BJ (cell line): Measurements from ENCODE around the gene KCNH4. TPM values are rescaled to one million over a fixed set of nuclear protein-coding genes. Genes with fewer than 3 reads are reported as not detected.

Experiments used
- CTCF ChIA-PET: fragments of 350-600 bp; formaldehyde crosslinking; extraction: SDS; loops from one replicate; lab custom pipeline; 2021; ENCODE audit warnings: antibody characterized with exemption, inconsistent platforms; lab: Yijun Ruan, JAX
- POLR2A ChIA-PET: fragments of 300-600 bp; sonication (Branson Sonifier 250); formaldehyde crosslinking; extraction: SDS; loops from one replicate; lab custom pipeline; 2021; ENCODE audit warnings: antibody characterized with exemption; lab: Charles Lee
- DNase-seq: peaks from one replicate; pipeline ENCODE4 v3.0.0-alpha.2; 2011; ENCODE audit warnings: low read depth
- H3K27me3 ChIP-seq: 2 replicates; pipeline ENCODE4 v1.6.0; 2011; ENCODE audit warnings: low read length; ENCODE audit not compliant: control insufficient read depth, insufficient read depth
- H3K36me3 ChIP-seq: 2 replicates; pipeline ENCODE4 v1.5.1; 2011; ENCODE audit warnings: low read length; ENCODE audit not compliant: control insufficient read depth, insufficient read depth
- H3K4me3 ChIP-seq: 2 replicates; pipeline ENCODE4 v1.5.1; 2011; ENCODE audit warnings: low read depth, mild to moderate bottlenecking, control low read depth, low read length
- polyA plus RNA-seq: library from polyadenylated mRNA; depleted of rRNA; stranded (reverse); fragments of >200 nt; gene quantifications from 2 replicates; pipeline ENCODE4 v1.2.3, GENCODE V29; 2011
- TF ChIP-seq, protein P1 (sequence below): IDR thresholded peaks from 2 replicates; pipeline ENCODE4 v1.5.1; 2011; ENCODE audit warnings: low read depth, mild to moderate bottlenecking, control low read depth, inconsistent platforms, low read length, moderate library complexity; ENCODE audit not compliant: insufficient read depth

Gene KCNH4
- polyA plus RNA-seq, 1 experiment = 0.07 TPM

DNA sequence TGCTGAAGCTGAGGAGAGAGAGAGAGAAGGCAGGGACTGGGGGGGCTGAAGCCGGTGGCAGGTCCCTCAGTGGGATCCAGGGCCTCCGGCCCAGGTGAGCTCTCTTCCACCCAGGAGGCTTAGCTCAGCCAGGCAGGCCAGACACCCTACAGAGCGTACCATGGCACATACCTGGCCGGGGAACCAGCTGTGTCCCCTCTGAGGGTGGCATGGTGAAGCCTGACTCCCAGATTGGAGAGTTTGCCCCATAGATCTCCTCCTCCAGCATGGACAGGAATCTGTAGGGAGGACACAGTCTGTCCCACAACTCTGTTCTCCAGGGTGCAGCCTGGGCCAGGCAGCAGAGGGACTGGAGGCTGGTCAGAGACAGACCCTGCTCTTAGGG lies 62.8 kb downstream of the KCNH4 start:
- DNase-seq = no peak
- TF ChIP-seq, protein P1, sequence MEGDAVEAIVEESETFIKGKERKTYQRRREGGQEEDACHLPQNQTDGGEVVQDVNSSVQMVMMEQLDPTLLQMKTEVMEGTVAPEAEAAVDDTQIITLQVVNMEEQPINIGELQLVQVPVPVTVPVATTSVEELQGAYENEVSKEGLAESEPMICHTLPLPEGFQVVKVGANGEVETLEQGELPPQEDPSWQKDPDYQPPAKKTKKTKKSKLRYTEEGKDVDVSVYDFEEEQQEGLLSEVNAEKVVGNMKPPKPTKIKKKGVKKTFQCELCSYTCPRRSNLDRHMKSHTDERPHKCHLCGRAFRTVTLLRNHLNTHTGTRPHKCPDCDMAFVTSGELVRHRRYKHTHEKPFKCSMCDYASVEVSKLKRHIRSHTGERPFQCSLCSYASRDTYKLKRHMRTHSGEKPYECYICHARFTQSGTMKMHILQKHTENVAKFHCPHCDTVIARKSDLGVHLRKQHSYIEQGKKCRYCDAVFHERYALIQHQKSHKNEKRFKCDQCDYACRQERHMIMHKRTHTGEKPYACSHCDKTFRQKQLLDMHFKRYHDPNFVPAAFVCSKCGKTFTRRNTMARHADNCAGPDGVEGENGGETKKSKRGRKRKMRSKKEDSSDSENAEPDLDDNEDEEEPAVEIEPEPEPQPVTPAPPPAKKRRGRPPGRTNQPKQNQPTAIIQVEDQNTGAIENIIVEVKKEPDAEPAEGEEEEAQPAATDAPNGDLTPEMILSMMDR = no peak
- ChIA-PET POLR2A (no interaction called here), CTCF (interaction anchor here (0.6 to 11.1 kb wide), 15 partner anchors 11 to 402 kb away, joined by 3 to 163 read pairs (median 3); partner anchors contain the start of genes CNP, DNAJC7, KCNH4 and NKIRAS2)
- peaks cover 15% of the 10 kb centered on the region for H3K36me3 ChIP-seq
- H3K27me3 ChIP-seq = no peaks in the 10 kb centered on the region
- no peak overlapping the region for H3K4me3 ChIP-seq

DNA sequence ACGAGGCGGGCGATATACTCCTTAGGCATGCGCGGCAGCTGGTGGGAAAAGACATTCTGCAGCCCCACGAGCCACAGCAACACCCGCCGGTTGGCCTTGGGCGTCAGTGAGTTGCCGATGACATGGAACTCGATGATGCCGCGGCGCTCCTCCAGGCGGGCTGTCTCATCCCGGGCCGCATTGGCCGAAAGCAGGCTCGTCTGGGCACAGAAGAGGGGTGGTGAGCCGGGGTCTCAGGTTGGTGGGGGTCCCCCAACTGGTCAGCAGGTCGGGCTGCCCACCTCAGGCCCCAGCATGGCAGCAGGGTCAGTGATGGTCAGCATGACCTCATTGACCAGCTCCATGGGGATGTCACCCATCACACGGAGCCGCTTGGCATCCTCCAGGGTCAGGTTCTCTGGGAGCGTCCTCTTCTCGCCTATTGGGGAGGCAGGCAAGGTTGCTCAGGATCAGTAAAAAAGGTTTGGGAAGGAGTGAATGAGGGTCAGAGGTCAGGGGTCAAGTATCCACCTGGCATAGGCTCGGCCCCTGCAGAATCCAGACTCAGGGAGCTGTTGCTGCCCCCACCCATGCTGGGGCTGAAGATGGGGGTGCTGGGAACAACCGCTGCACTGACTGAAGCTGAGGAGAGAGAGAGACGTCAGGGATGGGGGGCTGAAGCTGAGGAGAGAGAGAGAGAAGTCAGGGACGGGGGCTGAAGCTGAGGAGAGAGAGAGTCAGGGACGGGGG lies 63.4 kb downstream of the KCNH4 start:
- TF ChIP-seq, protein P1 = no peak
- ChIA-PET POLR2A (no interaction called here), CTCF (interaction anchor here (0.6 to 11.1 kb wide), 16 partner anchors 11 to 403 kb away, joined by 3 to 163 read pairs (median 4); partner anchors contain the start of genes CNP, DNAJC7, KCNH4 and NKIRAS2)
- Histone ChIP-seq H3K36me3 (peaks cover 16% of the 10 kb centered on the region), H3K27me3 (no peaks in the 10 kb centered on the region), H3K4me3 (no peak overlapping the region)
- no peak for DNase-seq

DNA sequence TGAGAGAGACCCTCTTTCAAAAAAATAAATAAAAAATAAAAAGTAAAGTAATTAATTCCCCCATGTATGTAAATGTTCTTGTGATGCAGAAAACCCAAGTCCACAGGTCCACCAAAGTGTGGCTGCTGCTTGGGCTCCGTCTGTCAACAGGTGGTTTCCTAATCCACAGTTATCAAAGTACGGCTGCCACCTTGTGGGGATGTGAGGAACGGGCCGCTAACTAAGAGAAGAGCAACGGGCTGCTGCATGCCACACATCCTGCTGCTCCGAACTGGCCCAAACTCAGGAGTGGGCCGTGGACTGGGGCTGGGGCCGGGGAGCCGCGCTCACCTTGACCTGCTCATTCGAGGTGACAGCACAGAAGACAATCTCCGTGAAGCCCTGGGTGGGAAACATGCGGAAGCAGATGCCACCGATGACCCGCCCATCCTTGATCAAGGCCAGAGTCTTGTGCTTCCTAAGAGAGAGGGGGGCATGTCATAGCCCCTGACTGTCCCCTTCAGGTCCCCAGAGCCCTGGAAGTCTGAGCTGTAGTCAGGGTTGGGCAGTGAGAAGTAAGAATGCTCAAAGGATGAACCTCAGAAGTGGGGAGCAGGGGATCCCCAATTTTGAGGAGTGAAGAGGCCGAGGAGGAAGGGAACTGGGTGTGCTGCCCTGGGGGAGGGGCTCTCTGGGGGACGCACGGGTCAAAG lies 64.1 kb downstream of the KCNH4 start:
- Histone ChIP-seq H3K27me3 (no peaks in the 10 kb centered on the region), H3K36me3 (peaks cover 16% of the 10 kb centered on the region), H3K4me3 (no peak overlapping the region)
- peak; percentile 14 for DNase-seq
- TF ChIP-seq, protein P1 = peak; percentile 85
- ChIA-PET POLR2A (no interaction called here), CTCF (interaction anchor here (0.6 to 11.1 kb wide), 15 partner anchors 10 to 379 kb away, joined by 3 to 163 read pairs (median 4); partner anchors contain the start of genes CNP, DNAJC7, KCNH4 and NKIRAS2)

DNA sequence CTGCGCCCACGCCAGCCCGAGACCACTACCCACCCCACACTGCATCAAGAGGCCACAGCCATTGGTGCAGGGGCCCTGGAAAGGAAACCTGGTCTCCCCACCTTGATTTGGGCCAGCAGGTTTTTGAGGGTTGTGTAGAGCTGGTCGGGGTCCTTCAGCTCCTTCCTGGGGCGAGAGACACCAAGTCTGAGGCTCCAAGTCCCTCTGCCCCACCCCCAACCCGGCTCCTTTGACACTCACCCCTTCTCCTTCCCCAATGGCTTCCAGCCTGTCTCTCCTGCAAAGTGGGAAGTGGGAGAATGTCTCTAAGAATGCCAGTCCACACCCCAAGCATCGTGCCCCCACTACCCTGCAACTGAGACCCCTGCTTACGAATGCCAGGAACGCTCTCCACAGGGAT lies 66.8 kb downstream of the KCNH4 start:
- H3K36me3 ChIP-seq = peaks cover 14% of the 10 kb centered on the region
- H3K27me3 ChIP-seq = no peaks in the 10 kb centered on the region
- POLR2A ChIA-PET = no interaction called here
- DNase-seq = no peak
- TF ChIP-seq, protein P1 = no peak
- H3K4me3 ChIP-seq = no peak overlapping the region
- CTCF ChIA-PET = interaction anchor here (0.6 to 11.1 kb wide), 9 partner anchors 14 to 152 kb away, joined by 3 to 163 read pairs (median 7); partner anchors contain the start of genes CNP, KCNH4 and ZNF385C
